ENCODE measurements around the gene SCYL1. TPM values are rescaled to one million over a fixed set of nuclear protein-coding genes. Genes with fewer than 3 reads are reported as not detected.

The SCYL1 gene
- total RNA-seq, 1 donor from 2014 or later, result 74.4 TPM

- DNase-seq (peak; percentile 68), ATAC-seq (no peak)
- H3K27me3 ChIP-seq, result no peaks in the 10 kb centered on the region
- no peaks in the 10 kb centered on the region for H3K36me3 ChIP-seq
- H3K4me3 ChIP-seq, result no peak overlapping the region
- intact Hi-C loops (cut with DNase I), result no loop called here
- peak overlapping the region; percentile 100 for H3K27ac ChIP-seq
- TF ChIP-seq CTCF (IDR thresholded peaks at IDR 0.05), result no peak
- no peaks in the 10 kb centered on the region for H3K9me3 ChIP-seq
- H3K4me1 ChIP-seq, result peaks cover 76% of the 10 kb centered on the region
Measured at GRCh38 chr11:65488273-65489034, 36.4 kb upstream of the SCYL1 start.

- H3K27ac ChIP-seq, result peak overlapping the region; percentile 100
- ATAC-seq (no peak), DNase-seq (peak; percentile 64)
- H3K36me3 ChIP-seq, result no peaks in the 10 kb centered on the region
- no peak overlapping the region for H3K4me3 ChIP-seq
- H3K9me3 ChIP-seq, result no peaks in the 10 kb centered on the region
- peaks cover 83% of the 10 kb centered on the region for H3K4me1 ChIP-seq
- H3K27me3 ChIP-seq, result no peaks in the 10 kb centered on the region
- TF ChIP-seq CTCF (IDR thresholded peaks at IDR 0.05), result no peak
- intact Hi-C loops (cut with DNase I), result no loop called here
Measured at GRCh38 chr11:65489035-65489705, 35.7 kb upstream of the SCYL1 start.

GRCh38 chr11:65489706-65490320, 35.1 kb upstream of the SCYL1 start:
- Histone ChIP-seq H3K4me1 (peaks cover 90% of the 10 kb centered on the region), H3K9me3 (no peaks in the 10 kb centered on the region), H3K36me3 (no peaks in the 10 kb centered on the region), H3K27ac (peak overlapping the region; percentile 100), H3K27me3 (no peaks in the 10 kb centered on the region), H3K4me3 (no peak overlapping the region)
- intact Hi-C loops (cut with DNase I), result no loop called here
- TF ChIP-seq CTCF (IDR thresholded peaks at IDR 0.05), result no peak
- peak; percentile 53 for DNase-seq
- ATAC-seq, result no peak

GRCh38 chr11:65491163-65491465, 33.8 kb upstream of the SCYL1 start:
- DNase-seq (no peak), ATAC-seq (no peak)
- peaks cover 98% of the 10 kb centered on the region for H3K4me1 ChIP-seq
- no peaks in the 10 kb centered on the region for H3K27me3 ChIP-seq
- no peak overlapping the region for H3K4me3 ChIP-seq
- TF ChIP-seq CTCF (IDR thresholded peaks at IDR 0.05), result no peak
- intact Hi-C loops (cut with DNase I), result no loop called here
- no peaks in the 10 kb centered on the region for H3K36me3 ChIP-seq
- H3K9me3 ChIP-seq, result no peaks in the 10 kb centered on the region
- H3K27ac ChIP-seq, result peak overlapping the region; percentile 100

- H3K4me1 ChIP-seq, result peaks cover 99% of the 10 kb centered on the region
- DNase-seq (peak; percentile 86), ATAC-seq (peak; percentile 62)
- no peaks in the 10 kb centered on the region for H3K27me3 ChIP-seq
- no peak overlapping the region for H3K4me3 ChIP-seq
- H3K36me3 ChIP-seq, result no peaks in the 10 kb centered on the region
- TF ChIP-seq CTCF (IDR thresholded peaks at IDR 0.05), result no peak
- H3K9me3 ChIP-seq, result no peaks in the 10 kb centered on the region
- intact Hi-C loops (cut with DNase I), result no loop called here
- peak overlapping the region; percentile 100 for H3K27ac ChIP-seq
Measured at GRCh38 chr11:65491614-65492386, 33.1 kb upstream of the SCYL1 start.
